ENCODE data around the gene DEPDC1B. TPM values are rescaled to one million over a fixed set of nuclear protein-coding genes. Genes with fewer than 3 reads are reported as not detected.
"Not testable (repeated sequence)": the region's sequence is repeated elsewhere in the genome, so short reads cannot be mapped to it uniquely, and the experiment has no call there.

DEPDC1B gene
- total RNA-seq, 2 experiments from 2014 or later = 46.7 to 51.1 TPM

DNA sequence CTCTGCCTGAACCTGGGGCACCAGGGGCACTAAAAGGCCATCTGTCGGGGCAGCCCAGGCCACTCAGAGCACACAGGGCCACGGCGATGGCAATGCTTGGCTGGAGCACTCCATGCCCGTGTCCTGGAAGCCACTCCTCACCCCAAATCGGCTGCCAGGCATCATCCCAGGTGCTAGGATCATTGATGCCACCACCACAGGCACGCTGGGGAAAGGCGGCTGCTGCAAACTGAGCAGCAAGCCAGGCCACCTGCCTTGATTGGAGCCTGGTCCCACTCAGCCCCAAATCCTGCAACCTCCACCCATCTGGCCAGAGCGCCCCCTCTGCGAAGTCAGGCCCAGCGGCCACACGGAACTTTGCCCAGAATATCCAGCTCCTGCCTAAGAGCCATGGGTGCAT is 67.8 kb downstream of the DEPDC1B start:
- POLR2A ChIA-PET = no interaction called here
- no peak overlapping the region for H3K4me3 Mint-ChIP-seq

DNA sequence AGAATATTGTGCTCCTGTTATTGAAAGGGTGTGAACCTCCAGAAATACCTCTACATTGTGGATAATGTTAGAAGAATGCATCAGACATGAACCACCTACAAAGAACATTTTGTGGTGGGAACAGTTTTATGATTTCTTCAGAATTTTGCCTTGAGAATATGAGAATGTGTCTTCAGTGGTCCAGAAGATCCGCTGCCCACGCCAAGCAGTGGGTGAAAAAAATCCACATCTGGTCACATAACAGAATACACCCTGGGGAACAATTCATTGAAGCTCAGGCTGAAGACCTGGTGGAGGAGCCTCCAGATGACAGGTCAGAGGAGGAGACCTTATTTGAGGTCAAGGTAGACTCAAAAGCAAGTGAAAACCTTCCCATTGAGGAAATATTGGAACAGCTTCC is 69.1 kb downstream of the DEPDC1B start:
- no peaks in the 10 kb centered on the region for H3K4me1 Mint-ChIP-seq
- no peaks in the 10 kb centered on the region for H3K9me3 Mint-ChIP-seq
- no peaks in the 10 kb centered on the region for H3K27me3 Mint-ChIP-seq
- H3K4me3 Mint-ChIP-seq = no peak overlapping the region
- H3K27ac Mint-ChIP-seq = no peak overlapping the region
- CTCF ChIA-PET = no interaction called here
- POLR2A ChIA-PET = no interaction called here
- no peak for DNase-seq
- peaks cover 40% of the 10 kb centered on the region for H3K36me3 Mint-ChIP-seq (ENCODE audit: low read depth)

More for the DNA sequence above, 67.8 kb downstream of the DEPDC1B start:
- no peak for DNase-seq
- CTCF ChIA-PET = no interaction called here
- peaks cover 3% of the 10 kb centered on the region for H3K9me3 Mint-ChIP-seq
- H3K27ac Mint-ChIP-seq = no peak overlapping the region
- peaks cover 49% of the 10 kb centered on the region for H3K36me3 Mint-ChIP-seq (ENCODE audit: low read depth)
- H3K27me3 Mint-ChIP-seq = no peaks in the 10 kb centered on the region
- H3K4me1 Mint-ChIP-seq = no peaks in the 10 kb centered on the region

DNA sequence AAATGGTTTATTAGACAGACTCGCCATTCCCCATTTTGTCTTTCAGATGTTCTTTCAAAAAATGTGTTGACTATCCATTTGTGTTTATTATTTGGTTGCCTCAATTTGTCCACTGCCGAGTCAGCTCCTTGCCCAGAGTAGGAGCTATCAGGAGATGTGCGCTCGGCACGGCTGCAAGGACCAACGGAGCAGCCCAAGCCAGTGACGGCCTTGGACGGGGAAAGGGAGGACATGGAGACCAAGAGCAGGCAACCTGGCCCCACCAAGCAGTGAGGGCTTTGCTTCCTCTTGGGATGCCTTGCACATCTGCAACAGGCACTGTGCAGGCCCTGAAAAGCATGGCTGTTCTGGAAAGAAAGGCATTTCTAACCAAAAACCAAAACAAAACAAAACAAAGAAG is 69.8 kb downstream of the DEPDC1B start:
- Mint-ChIP-seq H3K4me1 (no peaks in the 10 kb centered on the region), H3K27me3 (no peaks in the 10 kb centered on the region), H3K27ac (no peak overlapping the region), H3K36me3 (ENCODE audit: low read depth) (peaks cover 34% of the 10 kb centered on the region), H3K4me3 (no peak overlapping the region), H3K9me3 (no peaks in the 10 kb centered on the region)
- POLR2A ChIA-PET = no interaction called here
- DNase-seq = no peak
- CTCF ChIA-PET = no interaction called here

DNA sequence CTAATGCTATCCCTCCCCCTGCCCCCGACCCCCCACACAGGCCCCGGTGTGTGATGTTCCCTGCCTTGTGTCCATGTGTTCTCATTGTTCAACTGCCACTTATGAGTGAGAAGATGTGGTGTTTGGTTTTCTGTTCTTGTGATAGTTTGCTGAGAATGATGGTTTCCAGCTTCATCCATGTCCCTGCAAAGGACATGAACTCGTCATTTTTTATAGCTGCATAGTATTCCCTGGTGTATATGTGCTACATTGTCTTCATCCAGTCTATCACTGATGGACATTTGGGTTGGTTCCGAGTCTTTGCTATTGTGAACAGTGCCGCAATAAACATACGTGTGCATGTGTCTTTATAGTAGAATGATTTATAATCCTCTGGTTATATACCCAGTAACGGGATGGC is 75.1 kb downstream of the DEPDC1B start:
- H3K4me3 Mint-ChIP-seq, H3K4me1 Mint-ChIP-seq, H3K27ac Mint-ChIP-seq, H3K9me3 Mint-ChIP-seq, DNase-seq, H3K27me3 Mint-ChIP-seq, POLR2A ChIA-PET, CTCF ChIA-PET: not testable (repeated sequence)
- H3K36me3 Mint-ChIP-seq (ENCODE audit: low read depth) = peaks cover 21% of the 10 kb centered on the region

DNA sequence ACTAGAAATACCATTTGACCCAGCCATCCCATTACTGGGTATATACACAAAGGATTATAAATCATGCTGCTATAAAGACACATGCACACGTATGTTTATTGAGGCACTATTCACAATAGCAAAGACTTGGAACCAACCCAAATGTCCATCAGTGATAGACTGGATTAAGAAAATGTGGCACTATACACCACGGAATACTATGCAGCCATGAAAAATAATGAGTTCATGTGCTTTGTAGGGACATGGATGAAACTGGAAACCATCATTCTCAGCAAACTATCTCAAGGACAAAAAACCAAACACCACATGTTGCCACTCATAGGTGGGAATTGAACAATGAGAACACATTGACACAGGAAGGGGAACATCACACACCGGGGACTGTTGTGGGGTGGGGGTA is 79.2 kb downstream of the DEPDC1B start:
- DNase-seq, H3K4me3 Mint-ChIP-seq, CTCF ChIA-PET, H3K27me3 Mint-ChIP-seq, H3K27ac Mint-ChIP-seq, POLR2A ChIA-PET, H3K4me1 Mint-ChIP-seq: not testable (repeated sequence)
- H3K36me3 Mint-ChIP-seq (ENCODE audit: low read depth) = peaks cover 28% of the 10 kb centered on the region
- peaks cover 18% of the 10 kb centered on the region for H3K9me3 Mint-ChIP-seq

DNA sequence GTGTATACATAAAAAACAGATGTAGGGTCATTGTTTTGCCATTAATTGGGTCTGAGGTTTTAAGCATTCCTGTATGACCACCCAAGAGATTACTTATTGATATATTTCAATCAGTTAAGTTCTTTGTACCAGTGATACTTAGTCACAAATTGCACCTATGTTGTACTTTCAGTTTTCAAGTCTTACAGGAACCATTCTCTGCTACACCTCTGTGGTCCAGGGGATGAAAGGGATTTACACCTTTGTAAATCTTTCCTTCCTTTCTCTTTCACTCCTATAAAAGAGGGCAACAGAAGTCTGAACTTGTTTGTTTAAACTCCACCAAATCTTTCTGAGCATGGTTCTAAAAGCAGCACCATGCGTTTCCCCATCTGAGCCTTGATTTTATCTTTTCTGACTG is 86.1 kb downstream of the DEPDC1B start:
- POLR2A ChIA-PET = no interaction called here
- CTCF ChIA-PET = no interaction called here
- Mint-ChIP-seq H3K27me3 (no peaks in the 10 kb centered on the region), H3K4me1 (peaks cover 14% of the 10 kb centered on the region), H3K27ac (no peak overlapping the region), H3K36me3 (ENCODE audit: low read depth) (peaks cover 43% of the 10 kb centered on the region), H3K9me3 (peaks cover 17% of the 10 kb centered on the region), H3K4me3 (no peak overlapping the region)
- peak; percentile 13 for DNase-seq

DNA sequence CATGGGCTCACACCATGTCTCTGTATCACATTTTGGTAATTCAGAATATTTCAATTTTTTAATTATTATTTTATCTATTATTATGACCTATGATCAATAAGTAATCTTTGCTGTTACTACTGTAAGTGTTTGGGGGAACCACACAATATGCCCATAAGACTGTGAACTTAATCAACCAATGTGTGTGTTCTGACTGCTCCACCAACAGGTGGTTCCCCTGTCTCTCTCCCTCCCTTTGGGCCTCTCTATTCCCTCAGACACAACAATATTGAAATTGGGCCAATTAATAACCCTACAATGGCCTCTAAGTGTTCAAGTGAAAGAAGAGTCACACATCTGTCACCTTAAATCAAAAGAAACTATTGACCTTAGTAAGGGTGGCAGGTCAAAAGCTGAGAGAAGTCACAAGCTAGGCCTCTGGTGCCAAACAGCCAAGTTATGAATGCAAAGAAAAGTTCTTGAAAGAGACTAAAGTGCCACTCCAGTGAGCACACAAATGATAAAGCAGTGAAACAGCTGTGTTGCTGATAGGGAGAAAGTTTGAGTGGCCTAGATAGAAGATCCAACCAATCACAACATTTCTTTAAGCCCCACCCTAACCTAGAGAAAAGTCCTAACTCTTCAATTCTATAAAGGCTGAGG is 88.7 kb downstream of the DEPDC1B start:
- H3K4me1 Mint-ChIP-seq = peaks cover 14% of the 10 kb centered on the region
- no peaks in the 10 kb centered on the region for H3K27me3 Mint-ChIP-seq
- CTCF ChIA-PET = interaction anchor here (0.5 to 0.7 kb wide), 2 partner anchors 11 to 1603 kb away, joined by 3 read pairs; no protein-coding TSS in a partner anchor
- H3K9me3 Mint-ChIP-seq = peaks cover 9% of the 10 kb centered on the region
- no peak overlapping the region for H3K27ac Mint-ChIP-seq
- no peak overlapping the region for H3K4me3 Mint-ChIP-seq
- POLR2A ChIA-PET = no interaction called here
- DNase-seq = no peak
- H3K36me3 Mint-ChIP-seq (ENCODE audit: low read depth) = peaks cover 36% of the 10 kb centered on the region

DNA sequence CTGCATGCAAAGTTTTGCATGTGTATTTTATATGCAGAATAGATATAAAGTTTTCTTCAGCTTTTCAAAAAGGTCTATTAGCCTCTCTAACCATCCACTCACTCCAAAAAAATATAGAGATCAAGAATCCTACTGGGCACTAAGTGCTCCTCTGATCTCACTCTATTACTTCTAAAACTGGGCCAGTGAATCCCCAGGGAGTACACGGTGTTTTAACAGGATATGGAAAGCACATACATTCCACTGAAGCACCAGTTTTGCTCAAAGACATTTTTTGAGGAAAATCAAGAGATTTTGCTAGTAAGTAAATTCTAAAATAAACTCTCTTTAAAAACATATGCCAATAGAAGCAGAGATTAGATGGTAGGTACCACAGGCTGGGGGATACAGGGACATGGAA is 95.2 kb downstream of the DEPDC1B start:
- CTCF ChIA-PET = no interaction called here
- POLR2A ChIA-PET = no interaction called here
- no peak overlapping the region for H3K27ac Mint-ChIP-seq
- H3K36me3 Mint-ChIP-seq (ENCODE audit: low read depth) = peaks cover 31% of the 10 kb centered on the region
- no peaks in the 10 kb centered on the region for H3K27me3 Mint-ChIP-seq
- H3K4me3 Mint-ChIP-seq = no peak overlapping the region
- H3K9me3 Mint-ChIP-seq = no peaks in the 10 kb centered on the region
- H3K4me1 Mint-ChIP-seq = no peaks in the 10 kb centered on the region
- DNase-seq = no peak

DNA sequence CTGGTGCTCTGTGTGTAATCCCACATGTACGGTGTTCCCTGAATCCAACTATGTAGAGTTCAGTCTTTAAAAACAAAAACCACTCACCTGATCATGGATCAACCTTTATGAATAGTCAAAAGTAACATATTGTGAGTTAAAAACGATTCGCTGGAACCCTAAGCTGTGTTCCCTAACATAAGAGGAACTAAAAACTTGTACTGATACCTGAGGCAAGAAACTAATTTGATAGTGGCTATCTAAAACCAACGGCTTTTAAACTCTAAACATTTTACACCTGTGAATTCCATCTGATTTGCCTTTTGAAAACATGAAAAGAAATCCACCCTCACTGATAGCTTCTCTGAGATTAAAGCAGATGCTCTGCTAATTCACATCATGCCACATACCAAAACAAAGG is 101.5 kb downstream of the DEPDC1B start:
- Mint-ChIP-seq H3K27ac (no peak overlapping the region), H3K27me3 (no peaks in the 10 kb centered on the region), H3K36me3 (ENCODE audit: low read depth) (peaks cover 45% of the 10 kb centered on the region), H3K4me3 (no peak overlapping the region), H3K4me1 (peaks cover 24% of the 10 kb centered on the region), H3K9me3 (no peaks in the 10 kb centered on the region)
- CTCF ChIA-PET = interaction anchor here (0.6 kb wide), 1 partner anchor 308 kb away, joined by 4 read pairs; no protein-coding TSS in a partner anchor
- POLR2A ChIA-PET = interaction anchor here (0.6 kb wide), 1 partner anchor 25 kb away, joined by 3 read pairs; no protein-coding TSS in a partner anchor
- DNase-seq = no peak

DNA sequence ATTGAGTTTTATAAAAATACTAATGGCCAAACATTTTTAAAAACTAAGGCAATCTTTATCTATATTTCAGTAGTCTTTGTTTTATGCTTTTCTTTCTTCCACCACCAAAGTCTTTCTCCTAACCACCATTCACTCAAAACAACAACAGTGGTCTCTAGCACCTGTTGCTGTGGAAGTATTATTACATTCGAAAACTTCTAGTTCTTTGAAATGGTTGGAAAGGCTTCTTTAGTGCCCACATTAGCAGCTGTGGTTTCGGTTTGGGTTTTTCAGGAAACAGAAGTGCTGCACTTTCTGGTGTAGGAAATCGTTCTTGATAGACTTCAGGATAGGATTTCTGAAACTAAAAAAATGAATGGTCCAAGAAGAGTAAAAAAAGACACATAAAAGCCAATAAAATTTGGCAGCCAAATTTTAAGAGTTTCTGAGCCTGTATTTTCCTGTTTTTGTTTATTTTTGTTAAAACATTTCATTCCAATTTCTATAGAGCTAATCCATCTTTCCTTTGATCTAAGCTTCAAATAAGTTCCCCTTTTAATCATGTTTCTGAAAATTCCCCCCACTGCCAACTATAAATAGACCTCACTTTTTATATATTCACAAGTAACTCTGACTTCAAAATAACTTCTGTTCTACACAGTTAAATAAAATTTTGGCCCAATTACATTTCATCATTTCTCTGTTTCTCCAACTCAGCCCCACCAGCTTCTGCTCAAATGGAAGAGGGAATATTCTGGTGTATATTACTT is 102.2 kb downstream of the DEPDC1B start:
- H3K27ac Mint-ChIP-seq = no peak overlapping the region
- peaks cover 24% of the 10 kb centered on the region for H3K4me1 Mint-ChIP-seq
- H3K27me3 Mint-ChIP-seq = no peaks in the 10 kb centered on the region
- ChIA-PET POLR2A (interaction anchor here (0.6 kb wide), 1 partner anchor 24 kb away, joined by 3 read pairs; no protein-coding TSS in a partner anchor), CTCF (no interaction called here)
- peak; percentile 56 for DNase-seq
- H3K36me3 Mint-ChIP-seq (ENCODE audit: low read depth) = peaks cover 40% of the 10 kb centered on the region
- H3K9me3 Mint-ChIP-seq = no peaks in the 10 kb centered on the region
- H3K4me3 Mint-ChIP-seq = no peak overlapping the region

DNA sequence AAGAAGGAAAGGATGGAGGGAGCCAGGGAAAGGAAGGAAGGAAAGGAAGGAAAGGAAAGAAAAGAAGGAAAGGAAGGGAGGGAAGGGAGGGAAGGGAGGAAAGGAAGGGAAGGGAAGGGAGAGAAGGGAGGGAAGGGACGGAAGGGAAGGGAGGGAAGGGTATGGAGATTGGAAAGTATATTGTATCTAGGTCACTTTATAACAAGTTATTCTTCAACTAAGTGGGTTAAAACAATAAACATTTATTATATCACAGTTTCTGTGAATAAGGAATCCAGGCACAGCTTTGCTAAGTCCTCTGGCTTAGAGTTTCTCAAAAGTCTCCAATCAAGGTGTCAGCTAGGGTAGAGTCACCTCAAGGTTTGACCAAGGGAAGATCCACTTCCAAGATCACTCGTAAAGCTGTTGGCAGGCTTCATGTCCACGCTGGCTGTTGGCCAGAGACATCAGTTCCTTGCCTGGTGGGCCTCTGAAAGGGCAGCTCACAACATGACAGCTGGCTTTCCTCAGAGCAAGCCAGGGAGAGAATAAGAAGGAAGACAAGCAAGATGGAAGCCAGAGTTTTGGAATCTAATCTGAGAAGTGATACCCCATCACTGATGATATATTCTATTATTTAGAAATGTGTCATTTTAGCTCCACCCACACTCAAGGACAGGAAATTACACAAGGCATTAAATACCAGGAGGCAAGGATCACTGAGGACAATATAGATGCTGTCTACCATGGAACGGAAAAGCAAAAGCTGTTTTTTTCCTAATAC is 105.1 kb downstream of the DEPDC1B start:
- ChIA-PET POLR2A (no interaction called here), CTCF (interaction anchor here (0.7 kb wide), 1 partner anchor 14 kb away, joined by 3 read pairs; no protein-coding TSS in a partner anchor)
- H3K27ac Mint-ChIP-seq = no peak overlapping the region
- no peak overlapping the region for H3K4me3 Mint-ChIP-seq
- peaks cover 24% of the 10 kb centered on the region for H3K4me1 Mint-ChIP-seq
- no peaks in the 10 kb centered on the region for H3K27me3 Mint-ChIP-seq
- no peak for DNase-seq
- peaks cover 32% of the 10 kb centered on the region for H3K36me3 Mint-ChIP-seq (ENCODE audit: low read depth)
- H3K9me3 Mint-ChIP-seq = no peaks in the 10 kb centered on the region

DNA sequence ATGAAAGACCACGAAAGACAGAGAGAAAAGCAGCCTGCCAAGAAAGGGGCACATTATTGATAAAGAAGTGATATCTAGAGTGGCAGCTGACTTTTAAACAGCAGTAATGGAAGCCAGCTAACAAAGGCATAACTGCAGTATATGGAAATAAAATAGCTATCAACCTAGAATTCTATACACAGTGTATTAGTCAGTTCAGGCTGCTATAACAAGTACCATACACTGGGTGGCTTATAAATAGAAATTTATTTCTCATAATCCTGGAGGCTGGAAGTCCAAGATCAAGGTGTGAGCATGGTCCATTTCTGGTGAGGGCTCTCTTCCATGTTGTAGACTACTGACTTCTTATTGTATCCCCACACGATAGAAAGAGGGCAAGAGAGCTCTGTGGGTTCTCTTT is 109.8 kb downstream of the DEPDC1B start:
- no peak overlapping the region for H3K4me3 Mint-ChIP-seq
- ChIA-PET CTCF (no interaction called here), POLR2A (no interaction called here)
- no peak overlapping the region for H3K27ac Mint-ChIP-seq
- H3K9me3 Mint-ChIP-seq = no peaks in the 10 kb centered on the region
- no peaks in the 10 kb centered on the region for H3K27me3 Mint-ChIP-seq
- peaks cover 16% of the 10 kb centered on the region for H3K36me3 Mint-ChIP-seq (ENCODE audit: low read depth)
- no peaks in the 10 kb centered on the region for H3K4me1 Mint-ChIP-seq
- no peak for DNase-seq

DNA sequence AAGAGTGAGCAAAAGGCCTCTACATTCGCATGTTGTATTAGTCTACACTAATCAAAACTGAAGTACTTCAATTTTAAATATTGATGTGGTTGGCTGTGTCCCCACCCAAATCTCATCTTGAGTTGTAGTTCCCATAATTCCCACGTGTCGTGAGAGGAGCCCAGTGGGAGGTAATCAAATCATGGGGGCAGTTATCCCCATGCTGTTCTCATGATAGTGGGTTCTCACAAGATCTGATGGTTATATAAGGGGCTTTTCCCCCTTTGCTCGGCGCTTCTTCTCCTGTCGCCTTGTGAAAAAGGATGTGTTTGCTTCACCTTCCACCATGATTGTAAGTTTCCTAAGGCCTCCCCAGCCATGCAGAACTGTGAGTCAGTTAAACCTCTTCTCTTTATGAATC is 112.7 kb downstream of the DEPDC1B start:
- H3K36me3 Mint-ChIP-seq (ENCODE audit: low read depth); H3K4me1 Mint-ChIP-seq; H3K27ac Mint-ChIP-seq; H3K4me3 Mint-ChIP-seq; DNase-seq; CTCF ChIA-PET; H3K27me3 Mint-ChIP-seq; H3K9me3 Mint-ChIP-seq; POLR2A ChIA-PET: not testable (repeated sequence)
